Esophagus squamous epithelium (tissue), 4 donors: ENCODE results near the gene SKAP1.

Source experiments
- POLR2A ChIP-seq, 4 donors: fragments of 450-650 bp; IDR thresholded peaks; one replicate each; pipeline ENCODE4 v1.6.1; 2017; ENCODE audit warnings: antibody characterized with exemption in 4 of 4, mild to moderate bottlenecking in 4 of 4, moderate library complexity in 3 of 4
- TF ChIP-seq, protein P1 (sequence below), 6 experiments: fragments of 450-650 bp in 4 of 6; fragments of 200-600 bp in 2 of 6; sonication (generic) in 2 of 6; IDR thresholded peaks; one replicate each; pipeline ENCODE4 v1.5.1; 2016 to 2019; ENCODE audit warnings: antibody characterized with exemption in 6 of 6, mild to moderate bottlenecking in 4 of 6, moderate library complexity in 4 of 6

GRCh38 chr17:48463526-48463925, 33.5 kb upstream of the SKAP1 start:
- TF ChIP-seq, protein P1, sequence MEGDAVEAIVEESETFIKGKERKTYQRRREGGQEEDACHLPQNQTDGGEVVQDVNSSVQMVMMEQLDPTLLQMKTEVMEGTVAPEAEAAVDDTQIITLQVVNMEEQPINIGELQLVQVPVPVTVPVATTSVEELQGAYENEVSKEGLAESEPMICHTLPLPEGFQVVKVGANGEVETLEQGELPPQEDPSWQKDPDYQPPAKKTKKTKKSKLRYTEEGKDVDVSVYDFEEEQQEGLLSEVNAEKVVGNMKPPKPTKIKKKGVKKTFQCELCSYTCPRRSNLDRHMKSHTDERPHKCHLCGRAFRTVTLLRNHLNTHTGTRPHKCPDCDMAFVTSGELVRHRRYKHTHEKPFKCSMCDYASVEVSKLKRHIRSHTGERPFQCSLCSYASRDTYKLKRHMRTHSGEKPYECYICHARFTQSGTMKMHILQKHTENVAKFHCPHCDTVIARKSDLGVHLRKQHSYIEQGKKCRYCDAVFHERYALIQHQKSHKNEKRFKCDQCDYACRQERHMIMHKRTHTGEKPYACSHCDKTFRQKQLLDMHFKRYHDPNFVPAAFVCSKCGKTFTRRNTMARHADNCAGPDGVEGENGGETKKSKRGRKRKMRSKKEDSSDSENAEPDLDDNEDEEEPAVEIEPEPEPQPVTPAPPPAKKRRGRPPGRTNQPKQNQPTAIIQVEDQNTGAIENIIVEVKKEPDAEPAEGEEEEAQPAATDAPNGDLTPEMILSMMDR (IDR thresholded peaks at IDR 0.05), result no peak
- TF ChIP-seq POLR2A (IDR thresholded peaks at IDR 0.05), result no peak
